ENCODE data around the gene PRR5L.
A peak's percentile ranks its signal among the peaks of the same experiment; 100 is the strongest.

PRR5L gene

DNA sequence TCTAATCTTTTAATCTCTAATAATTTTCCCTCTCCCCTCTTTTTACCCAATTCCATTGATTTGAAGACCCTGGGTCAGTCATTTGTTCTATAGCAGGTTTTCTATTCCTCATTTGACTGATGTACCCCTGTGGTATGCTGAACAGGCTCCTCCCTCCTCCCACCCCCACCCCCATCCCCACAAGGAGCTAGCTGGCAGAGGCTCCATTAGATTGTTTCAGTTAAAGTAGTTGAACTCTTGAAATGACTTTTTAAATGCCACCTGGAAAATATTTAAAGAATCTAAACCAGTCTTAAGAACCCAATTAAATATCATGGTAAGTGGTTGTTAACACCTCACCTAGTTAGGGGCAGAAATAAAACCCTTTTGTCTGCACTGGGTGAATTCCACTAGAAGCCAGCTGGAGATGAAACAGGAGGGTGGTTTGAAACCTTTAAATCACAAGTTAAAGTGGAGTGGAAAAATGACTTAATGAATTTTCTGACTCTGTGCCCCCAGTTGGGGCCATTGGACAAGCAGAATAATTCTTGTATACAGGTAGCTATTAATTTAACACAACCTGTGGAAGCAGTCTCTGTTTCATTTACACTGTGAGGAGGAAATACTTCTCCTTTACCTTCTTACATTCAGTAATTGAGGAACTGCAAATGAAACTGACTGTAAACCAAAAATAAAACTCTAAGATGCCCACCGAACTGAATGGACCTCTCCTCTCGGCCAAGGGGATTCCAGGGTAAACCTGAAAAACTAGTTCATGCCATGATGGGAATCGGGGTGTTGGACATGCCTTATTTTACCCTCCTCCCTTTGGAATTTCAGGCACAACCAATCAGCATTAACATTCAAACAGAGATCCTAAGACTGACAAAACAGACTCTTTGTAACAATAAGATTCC, 30.7 kb downstream of the PRR5L start:
- H3K27ac ChIP-seq (ENCODE audit: low read length): no peak overlapping the region
- H4K20me1 ChIP-seq (ENCODE audit: insufficient read depth, low read length): no peaks in the 10 kb centered on the region
- peak overlapping the region; percentile 26; the same call in 1 of the 2 replicates for H3K4me2 ChIP-seq (ENCODE audit: low read depth, low read length)
- H3K9me3 ChIP-seq (replicated peaks; ENCODE audit: insufficient read depth, low read length): no peaks in the 10 kb centered on the region
- TF ChIP-seq EZH2phosphoT487 (IDR thresholded peaks at IDR 0.05; ENCODE audit: low read length) (no peak), EZH2 (optimal IDR thresholded peaks at IDR 0.05; ENCODE audit: low read depth, low read length) (no peak), CTCF (IDR thresholded peaks at IDR 0.05; ENCODE audit: low read length) (no peak)
- H3K9ac ChIP-seq (ENCODE audit: low read length): no peak overlapping the region
- H3K9me2 ChIP-seq (replicated peaks; ENCODE audit: insufficient read depth, low read length): no peaks in the 10 kb centered on the region
- H3K4me1 ChIP-seq (ENCODE audit: low read length): peaks cover 6% of the 10 kb centered on the region; the same call in 1 of the 2 replicates
- no peak overlapping the region for H3K4me3 ChIP-seq (ENCODE audit: low read length)
- no peak overlapping the region for H2AFZ ChIP-seq (ENCODE audit: low read length)
- no peak for DNase-seq
- no peaks in the 10 kb centered on the region for H3K79me2 ChIP-seq (ENCODE audit: low read length)
- H3F3A ChIP-seq (ENCODE audit: insufficient read depth, low read length): no peaks in the 10 kb centered on the region
- H3K27me3 ChIP-seq (replicated peaks; ENCODE audit: insufficient read depth, low read length): no peaks in the 10 kb centered on the region
- no peaks in the 10 kb centered on the region for H3K36me3 ChIP-seq (replicated peaks; ENCODE audit: insufficient read depth, low read length)

GRCh38 chr11:36328966-36329673, 33.0 kb downstream of the PRR5L start:
- TF ChIP-seq CTCF (IDR thresholded peaks at IDR 0.05; ENCODE audit: low read length) (no peak), EZH2phosphoT487 (IDR thresholded peaks at IDR 0.05; ENCODE audit: low read length) (no peak), EZH2 (optimal IDR thresholded peaks at IDR 0.05; ENCODE audit: low read depth, low read length) (no peak)
- no peaks in the 10 kb centered on the region for H3F3A ChIP-seq (ENCODE audit: insufficient read depth, low read length)
- no peaks in the 10 kb centered on the region for H3K79me2 ChIP-seq (ENCODE audit: low read length)
- no peaks in the 10 kb centered on the region for H3K9me2 ChIP-seq (replicated peaks; ENCODE audit: insufficient read depth, low read length)
- DNase-seq: no peak
- no peak overlapping the region for H3K9ac ChIP-seq (ENCODE audit: low read length)
- H2AFZ ChIP-seq (ENCODE audit: low read length): no peak overlapping the region
- no peak overlapping the region for H3K4me2 ChIP-seq (ENCODE audit: low read depth, low read length)
- no peak overlapping the region for H3K4me3 ChIP-seq (ENCODE audit: low read length)
- H3K9me3 ChIP-seq (replicated peaks; ENCODE audit: insufficient read depth, low read length): no peaks in the 10 kb centered on the region
- H3K27ac ChIP-seq (ENCODE audit: low read length): no peak overlapping the region
- no peaks in the 10 kb centered on the region for H3K27me3 ChIP-seq (replicated peaks; ENCODE audit: insufficient read depth, low read length)
- H4K20me1 ChIP-seq (ENCODE audit: insufficient read depth, low read length): no peaks in the 10 kb centered on the region
- H3K36me3 ChIP-seq (replicated peaks; ENCODE audit: insufficient read depth, low read length): no peaks in the 10 kb centered on the region
- H3K4me1 ChIP-seq (ENCODE audit: low read length): peaks cover 6% of the 10 kb centered on the region; the same call in 1 of the 2 replicates

- Histone ChIP-seq H3K27ac (ENCODE audit: low read length) (no peak overlapping the region), H3F3A (ENCODE audit: insufficient read depth, low read length) (no peaks in the 10 kb centered on the region), H4K20me1 (ENCODE audit: insufficient read depth, low read length) (no peaks in the 10 kb centered on the region), H3K79me2 (ENCODE audit: low read length) (no peaks in the 10 kb centered on the region), H3K27me3 (replicated peaks; ENCODE audit: insufficient read depth, low read length) (no peaks in the 10 kb centered on the region), H3K4me1 (ENCODE audit: low read length) (peaks cover 6% of the 10 kb centered on the region; the same call in 1 of the 2 replicates), H3K9me2 (replicated peaks; ENCODE audit: insufficient read depth, low read length) (no peaks in the 10 kb centered on the region), H3K4me3 (ENCODE audit: low read length) (no peak overlapping the region), H3K9me3 (replicated peaks; ENCODE audit: insufficient read depth, low read length) (no peaks in the 10 kb centered on the region), H2AFZ (ENCODE audit: low read length) (no peak overlapping the region), H3K4me2 (ENCODE audit: low read depth, low read length) (no peak overlapping the region), H3K36me3 (replicated peaks; ENCODE audit: insufficient read depth, low read length) (no peaks in the 10 kb centered on the region), H3K9ac (ENCODE audit: low read length) (no peak overlapping the region)
- DNase-seq: no peak
- TF ChIP-seq CTCF (IDR thresholded peaks at IDR 0.05; ENCODE audit: low read length): no peak
- no peak for TF ChIP-seq EZH2 (optimal IDR thresholded peaks at IDR 0.05; ENCODE audit: low read depth, low read length)
- TF ChIP-seq EZH2phosphoT487 (IDR thresholded peaks at IDR 0.05; ENCODE audit: low read length): no peak
Observed at GRCh38 chr11:36330411-36330810, 34.3 kb downstream of the PRR5L start.

Measured in MM.1S (cell line).